ENCODE measurements around the gene SMYD2. TPM values are rescaled to one million over a fixed set of nuclear protein-coding genes. Genes with fewer than 3 reads are reported as not detected.

Gene SMYD2
- total and polyA plus RNA-seq, 8 donors, result 8.2 to 68.7 (median 26.6) TPM

DNA sequence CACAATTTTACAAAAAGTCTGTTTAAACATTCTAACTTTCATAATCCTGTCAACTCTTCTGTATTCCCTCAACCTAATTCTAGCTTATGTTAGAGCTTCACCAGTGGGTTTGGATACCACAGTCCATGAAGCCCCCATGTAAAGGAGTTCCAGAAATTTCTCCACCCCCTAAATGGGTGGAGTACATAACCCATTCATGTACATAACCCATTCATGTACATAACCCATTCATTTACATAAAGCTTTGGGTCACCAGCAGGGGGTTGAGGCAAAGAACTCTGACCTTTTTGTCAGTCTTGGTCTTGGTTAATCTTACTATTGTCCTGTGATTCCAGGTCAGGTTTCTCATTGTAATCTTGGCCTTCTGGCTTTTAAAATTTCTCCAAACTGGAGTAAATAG lies 61.6 kb downstream of the SMYD2 start:
- Histone ChIP-seq H3K27me3 (no peaks in the 10 kb centered on the region), H3K9me3 (peaks cover 0 to 7% (median 0%) of the 10 kb centered on the region in 4 donors), H3K4me3 (no peak overlapping the region), H3K4me1 (peaks cover 0 to 10% (median 4%) of the 10 kb centered on the region in 4 donors), H3K36me3 (peaks cover 0 to 35% (median 21%) of the 10 kb centered on the region in 4 donors), H3K27ac (no peak overlapping the region)
- intact Hi-C loops (cut with DNase I; ENCODE audit: low total_unique reads), result no loop called here
- no peak for TF ChIP-seq POLR2AphosphoS5 (IDR thresholded peaks at IDR 0.05)
- TF ChIP-seq, protein P1, sequence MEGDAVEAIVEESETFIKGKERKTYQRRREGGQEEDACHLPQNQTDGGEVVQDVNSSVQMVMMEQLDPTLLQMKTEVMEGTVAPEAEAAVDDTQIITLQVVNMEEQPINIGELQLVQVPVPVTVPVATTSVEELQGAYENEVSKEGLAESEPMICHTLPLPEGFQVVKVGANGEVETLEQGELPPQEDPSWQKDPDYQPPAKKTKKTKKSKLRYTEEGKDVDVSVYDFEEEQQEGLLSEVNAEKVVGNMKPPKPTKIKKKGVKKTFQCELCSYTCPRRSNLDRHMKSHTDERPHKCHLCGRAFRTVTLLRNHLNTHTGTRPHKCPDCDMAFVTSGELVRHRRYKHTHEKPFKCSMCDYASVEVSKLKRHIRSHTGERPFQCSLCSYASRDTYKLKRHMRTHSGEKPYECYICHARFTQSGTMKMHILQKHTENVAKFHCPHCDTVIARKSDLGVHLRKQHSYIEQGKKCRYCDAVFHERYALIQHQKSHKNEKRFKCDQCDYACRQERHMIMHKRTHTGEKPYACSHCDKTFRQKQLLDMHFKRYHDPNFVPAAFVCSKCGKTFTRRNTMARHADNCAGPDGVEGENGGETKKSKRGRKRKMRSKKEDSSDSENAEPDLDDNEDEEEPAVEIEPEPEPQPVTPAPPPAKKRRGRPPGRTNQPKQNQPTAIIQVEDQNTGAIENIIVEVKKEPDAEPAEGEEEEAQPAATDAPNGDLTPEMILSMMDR (IDR thresholded peaks at IDR 0.05), result no peak
- TF ChIP-seq POLR2A (IDR thresholded peaks at IDR 0.05), result no peak
- TF ChIP-seq EP300 (IDR thresholded peaks at IDR 0.05), result no peak
- no peak for DNase-seq

- DNase-seq, result no peak
- peaks cover 0 to 7% (median 0%) of the 10 kb centered on the region in 4 donors for H3K9me3 ChIP-seq
- no peak overlapping the region for H3K4me3 ChIP-seq
- H3K4me1 ChIP-seq, result no peaks in the 10 kb centered on the region
- no peaks in the 10 kb centered on the region for H3K27me3 ChIP-seq
- intact Hi-C loops (cut with DNase I; ENCODE audit: low total_unique reads), result no loop called here
- TF ChIP-seq POLR2AphosphoS5 (IDR thresholded peaks at IDR 0.05) (no peak), POLR2A (IDR thresholded peaks at IDR 0.05) (no peak), EP300 (IDR thresholded peaks at IDR 0.05) (no peak)
- TF ChIP-seq, protein P1 (IDR thresholded peaks at IDR 0.05), result no peak
- peaks cover 0 to 45% (median 30%) of the 10 kb centered on the region in 4 donors for H3K36me3 ChIP-seq
- no peak overlapping the region for H3K27ac ChIP-seq
These were observed 63.9 kb downstream of the SMYD2 start for GRCh38 chr1:214344897-214345296.

GRCh38 chr1:214349008-214349407 lies 68.0 kb downstream of the SMYD2 start:
- intact Hi-C loops (cut with DNase I; ENCODE audit: low total_unique reads), result no loop called here
- peaks cover 0 to 7% (median 0%) of the 10 kb centered on the region in 4 donors for H3K9me3 ChIP-seq
- no peak for DNase-seq
- no peaks in the 10 kb centered on the region for H3K27me3 ChIP-seq
- peaks cover 0 to 50% (median 30%) of the 10 kb centered on the region in 4 donors for H3K36me3 ChIP-seq
- no peak overlapping the region for H3K27ac ChIP-seq
- WGBS, 5 donors, result 93 to 99% (median 96%) methylated on average over 5 of the region's 5 CpGs
- no peaks in the 10 kb centered on the region for H3K4me1 ChIP-seq
- TF ChIP-seq EP300 (IDR thresholded peaks at IDR 0.05) (no peak), POLR2AphosphoS5 (IDR thresholded peaks at IDR 0.05) (no peak), POLR2A (IDR thresholded peaks at IDR 0.05) (no peak)
- TF ChIP-seq, protein P1 (IDR thresholded peaks at IDR 0.05), result no peak
- H3K4me3 ChIP-seq, result no peak overlapping the region

DNA sequence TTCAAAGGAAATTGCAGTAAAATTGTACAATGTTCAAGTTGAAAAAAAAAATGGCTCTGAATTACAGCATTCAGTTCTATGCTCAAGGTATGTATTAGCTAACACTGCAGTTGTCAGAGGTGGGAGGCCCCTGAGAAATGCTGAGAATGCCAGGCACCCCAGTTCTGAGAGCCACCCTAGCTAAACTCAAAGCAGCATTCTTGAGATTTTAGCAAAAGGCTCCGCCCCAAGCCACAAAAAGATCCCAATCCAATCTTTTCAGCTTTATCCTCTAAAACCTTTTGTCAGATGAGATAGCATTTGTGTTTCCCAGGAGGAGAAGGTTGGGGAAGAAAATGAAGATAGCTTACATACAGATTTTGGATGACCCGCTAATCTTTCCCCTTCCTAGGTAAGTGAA lies 68.8 kb downstream of the SMYD2 start:
- H3K27ac ChIP-seq, result no peak overlapping the region
- H3K4me1 ChIP-seq, result no peaks in the 10 kb centered on the region
- intact Hi-C loops (cut with DNase I; ENCODE audit: low total_unique reads), result no loop called here
- no peak for DNase-seq
- H3K27me3 ChIP-seq, result no peaks in the 10 kb centered on the region
- TF ChIP-seq POLR2A (IDR thresholded peaks at IDR 0.05) (no peak), EP300 (IDR thresholded peaks at IDR 0.05) (no peak), POLR2AphosphoS5 (IDR thresholded peaks at IDR 0.05) (no peak)
- TF ChIP-seq, protein P1 (IDR thresholded peaks at IDR 0.05), result no peak
- WGBS, 5 donors, result 91 to 97% (median 96%) methylated on average over 2 of the region's 2 CpGs
- peaks cover 0 to 51% (median 28%) of the 10 kb centered on the region in 4 donors for H3K36me3 ChIP-seq
- H3K9me3 ChIP-seq, result peaks cover 0 to 6% (median 0%) of the 10 kb centered on the region in 4 donors
- H3K4me3 ChIP-seq, result no peak overlapping the region

All from stomach (tissue), 9 donors.